K562 (cell line): ENCODE results near the gene RXRA. TPM values are rescaled to one million over a fixed set of nuclear protein-coding genes. Genes with fewer than 3 reads are reported as not detected.

Source experiments
- ATAC-seq: fragments of 200-7000 bp; cut with Tn5 transposase; 3 replicates; pipeline ENCODE4 v1.9.1; 2020; ENCODE audit warnings: moderate library complexity
- BruUV-seq: library from RNA; stranded (reverse); fragments of 400-500 nt; replicated peaks from 2 replicates; lab custom pipeline; 2021; lab: Mats Ljungman, UMichigan
- CTCF ChIA-PET: fragments of 300-600 bp; formaldehyde crosslinking; extraction: SDS; loops from one replicate; lab custom pipeline; 2021; ENCODE audit warnings: low intra/inter-chr PET ratio; lab: Yijun Ruan, JAX
- POLR2A ChIA-PET: fragments of 300-600, 350-650 bp; sonication (Branson Sonifier 250); formaldehyde crosslinking; extraction: SDS; loops from one replicate; lab custom pipeline; 2021; ENCODE audit warnings: antibody characterized with exemption, inconsistent platforms; lab: Yijun Ruan, JAX
- DNase-seq, 4 experiments: peaks; one replicate each; pipeline versions ENCODE4 v3.0.0 to v3.0.0-alpha.2; 2011 to 2018; ENCODE audit warnings: low spot score in 3 of 4, mixed read lengths in 3 of 4; ENCODE audit errors: extremely low read depth in 1 of 4
- FAIRE-seq: peaks from 2 replicates; lab custom pipeline; 2011; peaks lifted over from hg19 to GRCh38; lab: Jason Lieb, UNC
- H2AFZ ChIP-seq: 2 replicates; pipeline ENCODE4 v1.6.0; 2011; ENCODE audit warnings: low read depth, low read length, control low read depth, inconsistent platforms
- H3K27ac ChIP-seq: fragments of 200-600 bp; 3 replicates; pipeline ENCODE4 v1.8.0; 2011; ENCODE audit warnings: low read depth, mild to moderate bottlenecking, control low read depth, inconsistent platforms, low read length, moderate library complexity, mixed read lengths; ENCODE audit errors: extremely low read depth
- H3K27me3 ChIP-seq, 2 experiments: fragments of 300-600 bp in 1 of 2; 2 replicates in 1 of 2; 3 replicates in 1 of 2; pipeline versions ENCODE4 v1.6.0 to v1.8.0; 2011; ENCODE audit warnings: inconsistent platforms in 2 of 2, low read length in 2 of 2, mild to moderate bottlenecking in 1 of 2, mixed read lengths in 1 of 2, moderate library complexity in 1 of 2; ENCODE audit not compliant: control insufficient read depth in 2 of 2, insufficient read depth in 2 of 2
- H3K36me3 ChIP-seq: fragments of 300-600 bp; 3 replicates; pipeline ENCODE4 v1.8.0; 2011; ENCODE audit warnings: mild to moderate bottlenecking, low read length, inconsistent platforms; ENCODE audit not compliant: control insufficient read depth, insufficient read depth
- H3K4me1 ChIP-seq, 2 experiments: fragments of 200-600 bp in 1 of 2; replicated peaks in 1 of 2; 2 replicates in 1 of 2; 3 replicates in 1 of 2; pipeline versions ENCODE4 v1.5.1 to v1.8.0; 2011; ENCODE audit warnings: inconsistent platforms in 2 of 2, low read length in 2 of 2, mild to moderate bottlenecking in 1 of 2, mixed read lengths in 1 of 2, moderate library complexity in 1 of 2; ENCODE audit not compliant: control insufficient read depth in 2 of 2, insufficient read depth in 2 of 2
- H3K4me2 ChIP-seq: 2 replicates; pipeline ENCODE4 v1.6.1; 2011; ENCODE audit warnings: low read length, control low read depth, inconsistent platforms, mixed read lengths; ENCODE audit not compliant: insufficient read depth
- H3K4me3 ChIP-seq: fragments of 200-600 bp; sonication (generic), shearing (Covaris generic); 2 replicates; pipeline ENCODE4 v1.5.1; 2016; ENCODE audit warnings: control low read depth, inconsistent platforms
- H3K79me2 ChIP-seq: fragments of 200-600 bp; 3 replicates; pipeline ENCODE4 v1.8.0; 2011; ENCODE audit warnings: low read length, inconsistent platforms; ENCODE audit not compliant: control insufficient read depth, insufficient read depth
- H3K9ac ChIP-seq, 2 experiments: 2 replicates each; pipeline versions ENCODE4 v1.6.0 to v1.6.1; 2011; ENCODE audit warnings: low read depth in 2 of 2, low read length in 2 of 2, control low read depth in 1 of 2, inconsistent platforms in 1 of 2, mild to moderate bottlenecking in 1 of 2, mixed read lengths in 1 of 2; ENCODE audit not compliant: insufficient read depth in 1 of 2
- H3K9me1 ChIP-seq: one replicate; pipeline ENCODE4 v1.6.0; 2011; ENCODE audit warnings: inconsistent platforms, mild to moderate bottlenecking, low read length, moderate library complexity; ENCODE audit not compliant: control insufficient read depth, insufficient read depth
- H3K9me3 ChIP-seq: replicated peaks from 2 replicates; pipeline ENCODE4 v1.5.1; 2011; ENCODE audit warnings: low read depth, low read length, inconsistent platforms; ENCODE audit not compliant: control insufficient read depth, insufficient read depth
- H4K20me1 ChIP-seq: replicated peaks from 2 replicates; pipeline ENCODE4 v1.6.1; 2011; ENCODE audit warnings: low read length, inconsistent platforms, mixed read lengths; ENCODE audit not compliant: control insufficient read depth, insufficient read depth
- BRD4 ChIP-seq: fragments of 200-600 bp; sonication (generic); IDR thresholded peaks from 2 replicates; pipeline ENCODE4 v1.6.1; 2017; ENCODE audit warnings: inconsistent platforms
- E2F8 ChIP-seq: fragments of 450-650 bp; IDR thresholded peaks from 2 replicates; pipeline ENCODE4 v1.7.1; 2018; ENCODE audit warnings: mild to moderate bottlenecking, low read depth; ENCODE audit not compliant: partially characterized antibody
- GTF2E2 ChIP-seq: fragments of 200-800 bp; sonication (Bioruptor generic); IDR thresholded peaks from 2 replicates; pipeline ENCODE4 v1.6.1; 2016; ENCODE audit warnings: missing genetic modification characterization, missing compliant biosample characterization
- KLF10 ChIP-seq: fragments of 250-450 bp; sonication (Bioruptor Pico); IDR thresholded peaks from 2 replicates; pipeline ENCODE4 v1.6.1; 2021; ENCODE audit warnings: matching md5 sums
- NR2C1 ChIP-seq, 2 experiments: fragments of 450-650 bp; IDR thresholded peaks; 2 replicates each; pipeline ENCODE4 v1.6.1; 2017; ENCODE audit warnings: mild to moderate bottlenecking in 2 of 2, antibody characterized with exemption in 1 of 2, inconsistent platforms in 1 of 2, missing compliant biosample characterization in 1 of 2, missing genetic modification characterization in 1 of 2
- SAFB2 ChIP-seq: fragments of 200-400 bp; formaldehyde crosslinking; IDR thresholded peaks from 2 replicates; pipeline ENCODE4 v1.6.1; 2018; ENCODE audit warnings: borderline replicate concordance, low read length, low read depth, moderate library complexity; ENCODE audit not compliant: severe bottlenecking
- YY1 ChIP-seq, 3 experiments: IDR thresholded peaks; 2 replicates each; pipeline ENCODE4 v1.6.1; 2011; ENCODE audit warnings: low read length in 2 of 3, mild to moderate bottlenecking in 2 of 3, moderate library complexity in 2 of 3, borderline replicate concordance in 1 of 3, control low read depth in 1 of 3, low read depth in 1 of 3; ENCODE audit not compliant: insufficient read depth in 3 of 3, insufficient replicate concordance in 2 of 3, control insufficient read depth in 1 of 3, insufficient read length in 1 of 3; ENCODE audit errors: extremely low read depth in 1 of 3
- ZNF197 ChIP-seq: fragments of 200-800 bp; sonication (Bioruptor generic); IDR thresholded peaks from 2 replicates; pipeline ENCODE4 v1.6.1; 2016; ENCODE audit warnings: low read depth, missing genetic modification characterization, missing compliant biosample characterization
- ZNF561 ChIP-seq: fragments of 450-650 bp; formaldehyde crosslinking; conservative IDR thresholded peaks from 2 replicates; pipeline ENCODE4 v1.4.0; 2020; ENCODE audit warnings: mild to moderate bottlenecking, moderate library complexity
- ZNF639 ChIP-seq, 2 experiments: fragments of 200-800 bp in 1 of 2; sonication (Bioruptor generic) in 1 of 2; sonication (generic) in 1 of 2; formaldehyde crosslinking in 1 of 2; IDR thresholded peaks in 1 of 2; conservative IDR thresholded peaks in 1 of 2; 2 replicates each; pipeline versions ENCODE4 v1.5.0 to v1.6.1; 2016 to 2020; ENCODE audit warnings: missing compliant biosample characterization in 1 of 2, missing genetic modification characterization in 1 of 2, missing genetic modification reagents in 1 of 2
- WGBS: fragments of 100-300 bp; shearing (Covaris generic); methylation state at CpG from one replicate; pipeline ENCODE4 v1.1.6; 2016; ENCODE audit warnings: low coverage, mixed read lengths; ENCODE audit not compliant: insufficient coverage; ENCODE audit errors: missing lambda C conversion rate; 5-methylcytosine and 5-hydroxymethylcytosine counted together
- in situ Hi-C: fragments of 300-500 bp; cut with MboI; formaldehyde crosslinking; loops from 4 replicates; pipeline ENCODE4 v1.15.0; 2018; ENCODE audit warnings: inconsistent platforms, mixed read lengths
- intact Hi-C: fragments of 100-400 bp; cut with micrococcal nuclease; formaldehyde crosslinking; loops from 2 replicates; pipeline ENCODE4 v1.14.2; 2022
- polyA plus RNA-seq, 8 experiments: library from polyadenylated mRNA; depleted of rRNA in 4 of 8; stranded (reverse) in 5 of 8; unstranded in 3 of 8; fragments of >200 nt; fragmentation: Nextera tagmentation in 2 of 8; fragmentation: Illumina TruSeq in 1 of 8; extraction: Ambion mirVana in 2 of 8; extraction: Trizol in 1 of 8; gene quantifications; 2 replicates each; pipeline versions ENCODE4 v1.2.1 to v1.2.3, GENCODE V29; 2011 to 2014; ENCODE audit warnings: inconsistent platforms in 1 of 8, missing spikeins in 1 of 8
- total RNA-seq, 7 experiments: library from RNA; depleted of rRNA in 6 of 7; stranded (reverse); fragments of >200 nt in 6 of 7; fragmentation: Illumina TruSeq in 2 of 7; extraction: Trizol in 2 of 7; gene quantifications; 2 replicates each; pipeline versions ENCODE4 v1.2.1 to v1.2.3, GENCODE V29; 2011 to 2021; ENCODE audit warnings: low replicate concordance in 1 of 7

The RXRA gene
- total and polyA plus RNA-seq, 9 of the 15 experiments (the other 6 are each of a cell fraction or from before 2014, with no cell fraction given): 0.35 to 23.6 (median 4.6) TPM

- DNase-seq (no peak), ATAC-seq (no peak), FAIRE-seq (no peak)
- POLR2A ChIA-PET: interaction anchor here (1.0 kb wide), 1 partner anchor 14 kb away, joined by 3 read pairs; no protein-coding TSS in a partner anchor
- H3K27me3 ChIP-seq: peaks cover 37 to 86% of the 10 kb centered on the region in 2 experiments; a peak in 4 of 5 replicates
- H3K36me3 ChIP-seq: no peaks in the 10 kb centered on the region
- in situ Hi-C loops: no loop called here
- intact Hi-C loops: no loop called here
- peaks cover 0 to 15% of the 10 kb centered on the region in 2 experiments; a peak in 1 of 5 replicates for H3K4me1 ChIP-seq
- no peak overlapping the region for H3K4me2 ChIP-seq
- H2AFZ ChIP-seq: no peak overlapping the region
- no peaks in the 10 kb centered on the region for H3K9me1 ChIP-seq
- H3K79me2 ChIP-seq: no peaks in the 10 kb centered on the region
- no peak overlapping the region for H3K4me3 ChIP-seq
- no peaks in the 10 kb centered on the region for H3K9me3 ChIP-seq
- BruUV-seq: no TSS peak
- 9% methylated on average over 10 of the region's 10 CpGs for WGBS
- peaks cover 28% of the 10 kb centered on the region for H4K20me1 ChIP-seq
- no peak overlapping the region for H3K27ac ChIP-seq
- no peak for TF ChIP-seq NR2C1 (IDR thresholded peaks at IDR 0.05)
- TF ChIP-seq NR2C1 (tag; IDR thresholded peaks at IDR 0.05): no peak
- TF ChIP-seq E2F8: no peak
- TF ChIP-seq ZNF561 (CRISPR knock-in tag): no peak
- TF ChIP-seq ZNF639 (CRISPR knock-in tag; conservative IDR thresholded peaks at IDR 0.05 in 1 of 2, IDR thresholded peaks at IDR 0.05 in 1 of 2): no peak
- no peak for TF ChIP-seq YY1 (IDR thresholded peaks at IDR 0.05; ENCODE audit: borderline replicate concordance in 1 of 3, control insufficient read depth in 1 of 3, extremely low read depth in 1 of 3, insufficient read depth in 3 of 3, insufficient read length in 1 of 3, insufficient replicate concordance in 2 of 3, low read depth in 1 of 3, low read length in 2 of 3)
- no peak for TF ChIP-seq BRD4
- TF ChIP-seq ZNF197 (CRISPR knock-in tag): no peak
- no peak for TF ChIP-seq GTF2E2
- TF ChIP-seq SAFB2: no peak
- TF ChIP-seq KLF10 (CRISPR knock-in tag): no peak
- TF ChIP-seq, all 486 proteins: peak for 0
- CTCF ChIA-PET: no interaction called here
- H3K9ac ChIP-seq: no peak overlapping the region
Observed at GRCh38 chr9:134288746-134289145, 37.5 kb upstream of the RXRA start.
